HG03442 (cell line): Measurements from ENCODE around the gene HECTD4.
"Not testable (repeated sequence)": the region's sequence is repeated elsewhere in the genome, so short reads cannot be mapped to it uniquely, and the experiment has no call there.

Experiments
- ATAC-seq: cut with Tn5 transposase; IDR thresholded peaks from one replicate; pipeline ENCODE4 v1.9.1; 2021; ENCODE audit warnings: mild to moderate bottlenecking, moderate library complexity; ENCODE audit not compliant: unreplicated experiment

Gene HECTD4

GRCh38 chr12:112165624-112166023 is 216.6 kb downstream of the HECTD4 start:
- ATAC-seq: no peak

GRCh38 chr12:112164011-112164660 is 218.1 kb downstream of the HECTD4 start:
- ATAC-seq: no peak

- no peak for ATAC-seq
These were observed 218.7 kb downstream of the HECTD4 start for GRCh38 chr12:112163471-112163991.

- ATAC-seq: no peak
These were observed 219.2 kb downstream of the HECTD4 start for GRCh38 chr12:112163056-112163455.

GRCh38 chr12:112162241-112162790 is 219.9 kb downstream of the HECTD4 start:
- no peak for ATAC-seq

GRCh38 chr12:112161711-112162110 is 220.5 kb downstream of the HECTD4 start:
- no peak for ATAC-seq

GRCh38 chr12:112160611-112161010 is 221.6 kb downstream of the HECTD4 start:
- ATAC-seq: no peak

- ATAC-seq: no peak
These were observed 223.1 kb downstream of the HECTD4 start for GRCh38 chr12:112159146-112159541.

- not testable (repeated sequence) for ATAC-seq
These were observed 223.6 kb downstream of the HECTD4 start for GRCh38 chr12:112158461-112159145.

- ATAC-seq: no peak
These were observed 228.4 kb downstream of the HECTD4 start for GRCh38 chr12:112153893-112154219.

- ATAC-seq: no peak
These were observed 228.9 kb downstream of the HECTD4 start for GRCh38 chr12:112153181-112153892.

- ATAC-seq: no peak
These were observed 230.3 kb downstream of the HECTD4 start for GRCh38 chr12:112151766-112152541.

- no peak for ATAC-seq
These were observed 232.6 kb downstream of the HECTD4 start for GRCh38 chr12:112149596-112149995.

GRCh38 chr12:112148031-112148513 is 234.2 kb downstream of the HECTD4 start:
- no peak for ATAC-seq

- ATAC-seq: no peak
These were observed 236.1 kb downstream of the HECTD4 start for GRCh38 chr12:112146123-112146522.

GRCh38 chr12:112140728-112141127 is 241.5 kb downstream of the HECTD4 start:
- no peak for ATAC-seq

- ATAC-seq: no peak
These were observed 247.5 kb downstream of the HECTD4 start for GRCh38 chr12:112134731-112135130.

- ATAC-seq: no peak
These were observed 248.8 kb downstream of the HECTD4 start for GRCh38 chr12:112133418-112133817.

GRCh38 chr12:112131686-112132085 is 250.5 kb downstream of the HECTD4 start:
- no peak for ATAC-seq

GRCh38 chr12:112130441-112130998 is 251.7 kb downstream of the HECTD4 start:
- no peak for ATAC-seq
